Measurements from ENCODE around the gene GIN1.
"Not testable (repeated sequence)": the region's sequence is repeated elsewhere in the genome, so short reads cannot be mapped to it uniquely, and the experiment has no call there.

GIN1 gene, protein sequence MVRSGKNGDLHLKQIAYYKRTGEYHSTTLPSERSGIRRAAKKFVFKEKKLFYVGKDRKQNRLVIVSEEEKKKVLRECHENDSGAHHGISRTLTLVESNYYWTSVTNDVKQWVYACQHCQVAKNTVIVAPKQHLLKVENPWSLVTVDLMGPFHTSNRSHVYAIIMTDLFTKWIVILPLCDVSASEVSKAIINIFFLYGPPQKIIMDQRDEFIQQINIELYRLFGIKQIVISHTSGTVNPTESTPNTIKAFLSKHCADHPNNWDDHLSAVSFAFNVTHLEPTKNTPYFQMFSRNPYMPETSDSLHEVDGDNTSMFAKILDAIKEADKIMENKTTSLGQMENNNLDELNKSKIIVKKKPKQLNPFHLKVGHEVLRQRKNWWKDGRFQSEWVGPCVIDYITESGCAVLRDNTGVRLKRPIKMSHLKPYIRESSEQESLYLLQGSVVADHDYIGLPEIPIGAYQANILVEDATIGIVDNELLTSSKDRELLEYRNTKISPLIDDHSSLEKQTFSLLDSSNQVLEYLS

DNA sequence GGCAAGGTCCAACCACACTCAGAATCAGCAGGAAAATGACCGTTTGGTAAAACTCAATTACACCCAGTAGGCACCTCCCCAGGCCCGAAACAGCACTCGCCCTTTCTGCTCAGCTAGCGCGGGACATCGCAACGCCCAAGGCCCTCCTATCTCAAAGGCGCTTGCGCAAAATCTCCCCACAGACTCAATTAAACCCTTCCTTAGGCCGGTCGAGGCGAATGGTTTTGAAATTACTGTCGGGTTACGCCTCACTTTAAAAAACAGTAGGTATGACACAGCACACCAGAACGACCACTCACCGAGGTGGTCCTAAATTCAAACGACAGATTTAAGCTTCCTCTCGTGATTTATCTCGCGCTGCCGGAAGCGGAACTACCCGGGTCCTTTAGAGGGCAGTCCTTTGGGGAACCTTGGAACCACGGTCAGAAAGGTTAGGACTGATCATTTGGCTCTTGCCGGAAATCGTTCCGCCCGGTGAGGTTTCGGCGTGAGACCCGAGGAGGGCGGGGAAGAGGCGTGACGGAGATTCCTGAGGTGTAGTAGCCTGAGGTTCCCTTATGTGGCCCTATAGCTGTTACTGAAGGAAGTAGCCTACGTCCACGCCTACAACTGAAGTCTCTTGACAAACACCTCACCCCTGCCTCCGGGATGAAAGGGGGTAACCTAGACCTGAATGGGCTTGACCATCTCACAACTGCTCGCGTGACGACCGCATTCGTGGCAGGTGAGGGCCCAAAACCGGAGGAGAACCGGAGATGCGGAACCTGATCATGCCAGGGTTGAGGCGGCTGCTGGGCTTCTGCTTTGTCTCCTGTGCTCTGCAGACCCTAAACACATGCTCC, at the start of gene GIN1, which contains the start of gene PPIP5K2:
GIN1 (minus strand) TSS at position 374 of the 842 bp plus-strand sequence. CDS start 11,431 bp downstream, outside the sequence.
PPIP5K2 (plus strand) TSS at position 537 of the 842 bp plus-strand sequence. CDS start 9,289 bp downstream, outside the sequence.
- Histone ChIP-seq H3K9ac (ENCODE audit: low read depth in 1 of 2, low read length in 2 of 2) (peak within 1 kb of the TSS; percentile 97 to 100), H3K36me3 (ENCODE audit: control insufficient read depth in 1 of 2, insufficient read depth in 2 of 2, low read length in 2 of 2) (no peaks in the 10 kb centered on the region), H3K4me1 (ENCODE audit: control insufficient read depth in 1 of 2, insufficient read depth in 2 of 2, low read length in 2 of 2) (peaks cover 13 to 29% of the 10 kb centered on the region in 2 donors), H3K4me3 (ENCODE audit: low read depth in 1 of 2, low read length in 2 of 2) (peak within 1 kb of the TSS; percentile 99), H3K27ac (ENCODE audit: low read depth, low read length) (peak within 1 kb of the TSS; percentile 86), H3K27me3 (ENCODE audit: control insufficient read depth in 1 of 2, insufficient read depth in 2 of 2, low read length in 2 of 2) (no peaks in the 10 kb centered on the region), H3K9me3 (ENCODE audit: control insufficient read depth in 1 of 2, low read length in 2 of 2) (no peaks in the 10 kb centered on the region)

DNA sequence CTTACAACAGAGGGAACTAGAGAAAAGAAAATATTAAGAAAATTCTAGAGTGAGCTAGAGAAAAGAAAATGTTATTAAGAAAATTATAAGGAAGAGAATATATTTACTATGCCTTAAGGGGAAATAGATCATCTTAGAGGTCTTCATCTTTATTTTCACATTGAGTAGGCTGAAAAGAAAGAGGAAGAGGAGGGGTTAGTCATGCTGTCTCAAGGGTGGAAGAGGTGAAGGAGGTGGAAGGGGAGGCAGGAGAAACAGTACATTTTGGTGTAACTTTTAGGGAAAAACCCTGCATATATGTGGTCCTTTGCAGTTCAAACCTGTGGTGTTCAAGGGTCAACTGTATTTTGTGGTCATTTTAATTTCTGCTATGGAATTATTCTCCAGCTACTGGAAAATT, 46.8 kb upstream of the GIN1 start:
- Histone ChIP-seq H3K27ac (ENCODE audit: low read depth, low read length) (no peak overlapping the region), H3K4me3 (ENCODE audit: low read depth in 1 of 2, low read length in 2 of 2) (no peak overlapping the region), H3K9ac (ENCODE audit: low read depth in 1 of 2, low read length in 2 of 2) (no peak overlapping the region), H3K9me3 (ENCODE audit: control insufficient read depth in 1 of 2, low read length in 2 of 2) (no peaks in the 10 kb centered on the region), H3K4me1 (ENCODE audit: control insufficient read depth in 1 of 2, insufficient read depth in 2 of 2, low read length in 2 of 2) (no peaks in the 10 kb centered on the region), H3K36me3 (ENCODE audit: control insufficient read depth in 1 of 2, insufficient read depth in 2 of 2, low read length in 2 of 2) (peaks cover 0 to 14% of the 10 kb centered on the region in 2 donors), H3K27me3 (ENCODE audit: control insufficient read depth in 1 of 2, insufficient read depth in 2 of 2, low read length in 2 of 2) (no peaks in the 10 kb centered on the region)

DNA sequence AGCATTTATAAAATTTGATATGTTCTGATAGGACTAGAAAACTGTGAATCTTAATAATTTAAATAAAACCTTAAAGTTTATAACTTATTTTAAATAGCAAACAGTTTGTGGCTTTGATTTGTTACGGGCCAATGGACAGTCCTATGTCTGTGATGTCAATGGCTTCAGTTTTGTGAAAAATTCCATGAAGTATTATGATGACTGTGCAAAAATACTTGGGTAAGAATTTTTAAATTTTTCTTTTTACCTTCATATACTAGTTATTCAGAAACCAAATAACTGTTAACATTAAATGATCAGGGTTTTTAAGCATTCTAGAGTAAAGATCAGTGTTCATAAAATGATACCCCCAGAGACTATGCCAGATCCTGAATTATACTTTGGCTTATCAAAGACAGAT, 31.2 kb upstream of the GIN1 start:
- H3K27me3 ChIP-seq (ENCODE audit: control insufficient read depth in 1 of 2, insufficient read depth in 2 of 2, low read length in 2 of 2): no peaks in the 10 kb centered on the region
- no peaks in the 10 kb centered on the region for H3K9me3 ChIP-seq (ENCODE audit: control insufficient read depth in 1 of 2, low read length in 2 of 2)
- peaks cover 8 to 12% of the 10 kb centered on the region in 2 donors for H3K36me3 ChIP-seq (ENCODE audit: control insufficient read depth in 1 of 2, insufficient read depth in 2 of 2, low read length in 2 of 2)

DNA sequence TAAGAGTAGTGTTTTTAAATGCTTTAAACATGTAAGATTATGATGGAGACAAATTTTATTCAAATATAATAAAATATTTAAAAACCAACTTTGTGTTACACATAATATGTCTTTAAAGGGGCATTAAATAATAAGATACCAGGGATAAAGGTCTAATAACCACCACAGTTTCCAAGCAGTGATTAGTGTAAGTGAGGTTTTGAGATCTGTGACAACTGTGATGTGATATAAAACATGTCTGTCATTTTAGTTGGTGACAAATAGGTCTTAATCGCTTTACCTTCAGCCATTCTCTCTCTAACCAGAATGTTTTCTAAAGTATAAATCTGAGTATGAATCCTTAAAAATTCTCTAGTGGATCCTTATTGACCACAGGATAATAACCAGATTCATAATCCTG, 28.3 kb upstream of the GIN1 start:
- no peaks in the 10 kb centered on the region for H3K27me3 ChIP-seq (ENCODE audit: control insufficient read depth in 1 of 2, insufficient read depth in 2 of 2, low read length in 2 of 2)
- peaks cover 8 to 12% of the 10 kb centered on the region in 2 donors for H3K36me3 ChIP-seq (ENCODE audit: control insufficient read depth in 1 of 2, insufficient read depth in 2 of 2, low read length in 2 of 2)
- H3K27ac ChIP-seq (ENCODE audit: low read depth, low read length): no peak overlapping the region
- no peak overlapping the region for H3K9ac ChIP-seq (ENCODE audit: low read depth in 1 of 2, low read length in 2 of 2)
- H3K4me1 ChIP-seq (ENCODE audit: control insufficient read depth in 1 of 2, insufficient read depth in 2 of 2, low read length in 2 of 2): no peaks in the 10 kb centered on the region
- no peak overlapping the region for H3K4me3 ChIP-seq (ENCODE audit: low read depth in 1 of 2, low read length in 2 of 2)
- H3K9me3 ChIP-seq (ENCODE audit: control insufficient read depth in 1 of 2, low read length in 2 of 2): no peaks in the 10 kb centered on the region

More for the DNA sequence above, 31.2 kb upstream of the GIN1 start:
- Histone ChIP-seq H3K4me3 (ENCODE audit: low read depth in 1 of 2, low read length in 2 of 2) (no peak overlapping the region), H3K27ac (ENCODE audit: low read depth, low read length) (no peak overlapping the region), H3K4me1 (ENCODE audit: control insufficient read depth in 1 of 2, insufficient read depth in 2 of 2, low read length in 2 of 2) (no peaks in the 10 kb centered on the region), H3K9ac (ENCODE audit: low read depth in 1 of 2, low read length in 2 of 2) (no peak overlapping the region)

DNA sequence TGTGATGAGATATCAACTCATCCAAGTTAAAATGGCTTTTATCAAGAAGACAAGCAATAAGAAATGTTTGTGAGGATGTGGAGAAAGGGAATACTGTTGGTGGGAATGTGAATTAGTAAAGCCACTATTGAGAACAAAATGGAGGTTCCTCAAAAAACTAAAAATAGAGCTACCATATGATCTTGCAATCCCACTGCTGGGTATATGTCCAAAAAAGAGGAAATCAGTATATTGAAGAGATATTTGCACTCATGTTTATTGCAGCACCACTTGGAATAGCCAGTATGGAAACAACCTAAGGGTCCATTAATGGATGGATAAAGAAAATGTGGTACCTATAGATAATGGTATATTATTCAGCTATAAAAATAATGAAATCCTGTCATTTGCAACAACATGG, 25.3 kb upstream of the GIN1 start:
- peaks cover 0 to 9% of the 10 kb centered on the region in 2 donors for H3K36me3 ChIP-seq (ENCODE audit: control insufficient read depth in 1 of 2, insufficient read depth in 2 of 2, low read length in 2 of 2)
- H3K4me3 ChIP-seq (ENCODE audit: low read depth in 1 of 2, low read length in 2 of 2): no peak overlapping the region
- no peaks in the 10 kb centered on the region for H3K9me3 ChIP-seq (ENCODE audit: control insufficient read depth in 1 of 2, low read length in 2 of 2)
- H3K4me1 ChIP-seq (ENCODE audit: control insufficient read depth in 1 of 2, insufficient read depth in 2 of 2, low read length in 2 of 2): no peaks in the 10 kb centered on the region
- no peaks in the 10 kb centered on the region for H3K27me3 ChIP-seq (ENCODE audit: control insufficient read depth in 1 of 2, insufficient read depth in 2 of 2, low read length in 2 of 2)
- no peak overlapping the region for H3K9ac ChIP-seq (ENCODE audit: low read depth in 1 of 2, low read length in 2 of 2)
- no peak overlapping the region for H3K27ac ChIP-seq (ENCODE audit: low read depth, low read length)

DNA sequence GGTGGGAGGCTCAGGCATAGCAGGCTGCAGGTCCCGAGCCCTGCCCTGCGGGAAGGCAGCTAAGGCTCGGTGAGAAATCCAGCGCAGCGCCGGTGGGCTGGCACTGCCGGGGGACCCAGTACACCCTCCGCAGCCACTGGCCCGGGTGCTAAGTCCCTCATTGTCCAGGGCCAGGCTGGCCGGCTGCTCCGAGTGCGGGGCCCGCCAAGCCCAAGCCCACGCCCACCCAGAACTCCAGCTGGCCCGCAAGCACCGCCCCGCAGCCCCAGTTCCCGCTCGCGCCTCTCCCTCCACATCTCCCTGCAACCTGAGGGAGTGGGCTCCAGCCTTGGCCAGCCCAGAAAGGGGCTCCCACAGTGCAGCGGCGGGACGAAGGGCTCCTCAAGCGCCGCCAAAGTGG, 22.2 kb upstream of the GIN1 start:
- H3K4me3 ChIP-seq (ENCODE audit: low read depth in 1 of 2, low read length in 2 of 2); H3K9ac ChIP-seq (ENCODE audit: low read depth in 1 of 2, low read length in 2 of 2); H3K9me3 ChIP-seq (ENCODE audit: control insufficient read depth in 1 of 2, low read length in 2 of 2); H3K27me3 ChIP-seq (ENCODE audit: control insufficient read depth in 1 of 2, insufficient read depth in 2 of 2, low read length in 2 of 2); H3K36me3 ChIP-seq (ENCODE audit: control insufficient read depth in 1 of 2, insufficient read depth in 2 of 2, low read length in 2 of 2); H3K27ac ChIP-seq (ENCODE audit: low read depth, low read length); H3K4me1 ChIP-seq (ENCODE audit: control insufficient read depth in 1 of 2, insufficient read depth in 2 of 2, low read length in 2 of 2): not testable (repeated sequence)

DNA sequence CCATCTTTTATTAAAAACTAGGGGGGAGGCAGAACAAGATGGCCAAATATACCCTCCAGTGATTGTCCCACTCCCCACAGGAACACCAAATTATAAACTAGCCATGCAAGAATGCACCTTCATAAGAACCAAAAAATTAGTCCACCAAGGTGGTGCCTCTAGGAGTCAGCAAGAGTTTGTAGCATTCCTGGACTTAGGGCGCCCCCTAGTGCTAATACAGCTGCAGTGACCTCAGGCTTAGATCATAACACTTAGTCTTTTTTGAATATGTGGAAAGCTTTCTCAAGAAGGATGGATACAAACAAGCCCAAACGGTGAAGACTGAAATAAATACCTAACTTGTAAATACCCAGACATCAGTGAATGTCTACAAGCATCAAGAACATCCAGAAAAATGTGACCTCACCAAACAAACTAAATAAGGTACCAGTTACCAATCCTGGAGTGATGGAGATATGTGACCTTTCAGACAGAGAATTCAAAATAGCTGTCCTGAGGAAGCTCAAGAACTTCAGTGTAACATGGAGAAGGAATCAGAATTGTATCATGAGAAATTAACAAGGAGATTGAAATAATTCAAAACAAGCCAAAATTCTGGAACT, 19.4 kb upstream of the GIN1 start:
- Histone ChIP-seq H3K27me3 (ENCODE audit: control insufficient read depth in 1 of 2, insufficient read depth in 2 of 2, low read length in 2 of 2) (no peaks in the 10 kb centered on the region), H3K27ac (ENCODE audit: low read depth, low read length) (no peak overlapping the region), H3K9me3 (ENCODE audit: control insufficient read depth in 1 of 2, low read length in 2 of 2) (no peaks in the 10 kb centered on the region), H3K4me1 (ENCODE audit: control insufficient read depth in 1 of 2, insufficient read depth in 2 of 2, low read length in 2 of 2) (no peaks in the 10 kb centered on the region), H3K9ac (ENCODE audit: low read depth in 1 of 2, low read length in 2 of 2) (no peak overlapping the region), H3K36me3 (ENCODE audit: control insufficient read depth in 1 of 2, insufficient read depth in 2 of 2, low read length in 2 of 2) (peaks cover 5 to 13% of the 10 kb centered on the region in 2 donors), H3K4me3 (ENCODE audit: low read depth in 1 of 2, low read length in 2 of 2) (no peak overlapping the region)

DNA sequence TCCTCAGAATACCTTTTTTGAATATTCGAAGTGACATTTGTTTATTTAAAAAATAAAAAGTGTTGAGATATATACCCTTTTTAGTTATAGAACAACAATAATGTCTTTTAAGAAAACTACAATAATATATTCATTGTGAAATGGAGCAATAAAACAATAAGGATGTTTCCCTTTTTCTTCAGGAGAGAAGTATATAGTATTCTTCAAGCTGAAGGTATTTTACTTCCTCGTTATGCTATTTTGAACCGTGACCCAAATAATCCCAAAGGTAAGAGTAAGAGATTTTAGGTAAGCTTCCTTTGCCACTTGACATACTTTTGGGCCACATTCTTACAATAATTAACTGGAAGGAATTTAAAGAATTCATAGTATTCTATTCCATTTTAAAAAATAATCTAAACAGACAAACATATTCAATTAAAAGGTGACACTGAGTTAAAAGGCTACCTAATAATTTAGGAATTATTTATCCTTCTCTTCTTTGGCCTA, 18.3 kb upstream of the GIN1 start:
- no peak overlapping the region for H3K4me3 ChIP-seq (ENCODE audit: low read depth in 1 of 2, low read length in 2 of 2)
- H3K4me1 ChIP-seq (ENCODE audit: control insufficient read depth in 1 of 2, insufficient read depth in 2 of 2, low read length in 2 of 2): no peaks in the 10 kb centered on the region
- no peaks in the 10 kb centered on the region for H3K9me3 ChIP-seq (ENCODE audit: control insufficient read depth in 1 of 2, low read length in 2 of 2)
- H3K36me3 ChIP-seq (ENCODE audit: control insufficient read depth in 1 of 2, insufficient read depth in 2 of 2, low read length in 2 of 2): peaks cover 5 to 13% of the 10 kb centered on the region in 2 donors
- H3K27ac ChIP-seq (ENCODE audit: low read depth, low read length): no peak overlapping the region
- no peaks in the 10 kb centered on the region for H3K27me3 ChIP-seq (ENCODE audit: control insufficient read depth in 1 of 2, insufficient read depth in 2 of 2, low read length in 2 of 2)
- no peak overlapping the region for H3K9ac ChIP-seq (ENCODE audit: low read depth in 1 of 2, low read length in 2 of 2)

DNA sequence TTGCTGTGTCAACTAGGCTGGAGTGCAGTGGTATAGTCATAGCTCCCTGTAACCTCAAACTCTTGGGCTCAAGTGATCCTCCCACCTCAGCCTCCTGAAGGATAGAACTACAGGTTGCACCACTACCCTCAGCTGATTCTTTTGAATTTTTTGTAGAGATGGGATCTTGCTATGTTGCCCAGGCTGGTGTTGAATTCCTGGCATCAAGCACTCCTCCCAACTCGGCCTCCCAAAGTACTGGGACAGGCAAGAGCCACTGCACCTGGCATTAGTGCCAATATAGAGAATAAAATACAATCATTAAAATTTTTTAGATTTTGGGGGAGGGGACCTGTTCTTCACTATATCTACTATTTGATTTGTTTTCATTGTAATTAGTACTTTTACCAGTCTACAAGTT, 15.5 kb upstream of the GIN1 start:
- H3K4me1 ChIP-seq (ENCODE audit: control insufficient read depth in 1 of 2, insufficient read depth in 2 of 2, low read length in 2 of 2): peaks cover 0 to 5% of the 10 kb centered on the region in 2 donors
- no peak overlapping the region for H3K9ac ChIP-seq (ENCODE audit: low read depth in 1 of 2, low read length in 2 of 2)
- no peak overlapping the region for H3K4me3 ChIP-seq (ENCODE audit: low read depth in 1 of 2, low read length in 2 of 2)
- H3K27me3 ChIP-seq (ENCODE audit: control insufficient read depth in 1 of 2, insufficient read depth in 2 of 2, low read length in 2 of 2): no peaks in the 10 kb centered on the region
- no peak overlapping the region for H3K27ac ChIP-seq (ENCODE audit: low read depth, low read length)
- H3K9me3 ChIP-seq (ENCODE audit: control insufficient read depth in 1 of 2, low read length in 2 of 2): no peaks in the 10 kb centered on the region
- peaks cover 5 to 10% of the 10 kb centered on the region in 2 donors for H3K36me3 ChIP-seq (ENCODE audit: control insufficient read depth in 1 of 2, insufficient read depth in 2 of 2, low read length in 2 of 2)
